Measurements from ENCODE around the gene TMSB4X.
"Not testable (repeated sequence)": the region's sequence is repeated elsewhere in the genome, so short reads cannot be mapped to it uniquely, and the experiment has no call there.

TMSB4X gene

GRCh38 chrX:13014111-13015096, 39.5 kb downstream of the TMSB4X start:
- Histone ChIP-seq H3K4me3 (ENCODE audit: low read length in 2 of 2) (no peak overlapping the region), H3K9me3 (replicated peaks in 1 of 2; ENCODE audit: control insufficient read depth in 2 of 2, insufficient read depth in 1 of 2, low read depth in 1 of 2, low read length in 2 of 2) (no peaks in the 10 kb centered on the region), H3K23ac (ENCODE audit: low read depth, low read length, poor library complexity) (no peak overlapping the region), H4K8ac (ENCODE audit: low read depth, low read length) (no peak overlapping the region), H3K9ac (ENCODE audit: low read depth, low read length, poor library complexity) (no peak overlapping the region), H3K4me1 (ENCODE audit: control insufficient read depth in 2 of 2, insufficient read depth in 1 of 2, low read depth in 1 of 2, low read length in 2 of 2) (peaks cover 0 to 3% of the 10 kb centered on the region in 2 donors), H3K36me3 (replicated peaks in 1 of 2; ENCODE audit: control insufficient read depth in 2 of 2, insufficient read depth in 2 of 2, low read length in 2 of 2) (no peaks in the 10 kb centered on the region), H2BK5ac (ENCODE audit: low read length) (no peak overlapping the region), H3K27ac (replicated peaks; ENCODE audit: low read length) (no peak overlapping the region), H2AK5ac (ENCODE audit: low read depth, low read length) (no peak overlapping the region), H2BK12ac (ENCODE audit: low read length) (no peak overlapping the region), H2BK120ac (ENCODE audit: low read depth, low read length) (no peak overlapping the region), H2BK15ac (ENCODE audit: low read length) (no peak overlapping the region), H3K18ac (ENCODE audit: low read length) (no peak overlapping the region), H3K14ac (ENCODE audit: low read length) (no peak overlapping the region), H3K4me2 (ENCODE audit: insufficient read depth, low read length, poor library complexity, severe bottlenecking) (no peak overlapping the region), H3K79me1 (ENCODE audit: low read depth, low read length) (no peaks in the 10 kb centered on the region), H3K4ac (ENCODE audit: low read length) (no peak overlapping the region), H4K91ac (ENCODE audit: low read depth, low read length, poor library complexity) (no peak overlapping the region), H2AFZ (ENCODE audit: low read length) (no peak overlapping the region), H3K27me3 (ENCODE audit: control insufficient read depth in 3 of 3, insufficient read depth in 3 of 3, low read depth in 1 of 3, low read length in 3 of 3) (no peaks in the 10 kb centered on the region)
- no CpG with 5 or more reads among the region's 7 CpGs for WGBS, 2 donors (ENCODE audit: extremely low coverage in 2 of 2, insufficient read length in 2 of 2, insufficient replicate concordance in 1 of 2)
- DNase-seq (ENCODE audit: low spot score), result no peak

GRCh38 chrX:13015536-13016236, 40.8 kb downstream of the TMSB4X start:
- Histone ChIP-seq H3K14ac (ENCODE audit: low read length) (no peak overlapping the region), H4K8ac (ENCODE audit: low read depth, low read length) (no peak overlapping the region), H3K36me3 (replicated peaks in 1 of 2; ENCODE audit: control insufficient read depth in 2 of 2, insufficient read depth in 2 of 2, low read length in 2 of 2) (no peaks in the 10 kb centered on the region), H2BK5ac (ENCODE audit: low read length) (no peak overlapping the region), H3K4ac (ENCODE audit: low read length) (no peak overlapping the region), H2AFZ (ENCODE audit: low read length) (no peak overlapping the region), H4K91ac (ENCODE audit: low read depth, low read length, poor library complexity) (no peak overlapping the region), H3K27ac (replicated peaks; ENCODE audit: low read length) (no peak overlapping the region), H3K18ac (ENCODE audit: low read length) (no peak overlapping the region), H3K9me3 (replicated peaks in 1 of 2; ENCODE audit: control insufficient read depth in 2 of 2, insufficient read depth in 1 of 2, low read depth in 1 of 2, low read length in 2 of 2) (no peaks in the 10 kb centered on the region), H2BK12ac (ENCODE audit: low read length) (no peak overlapping the region), H3K23ac (ENCODE audit: low read depth, low read length, poor library complexity) (no peak overlapping the region), H3K9ac (ENCODE audit: low read depth, low read length, poor library complexity) (no peak overlapping the region), H2AK5ac (ENCODE audit: low read depth, low read length) (no peak overlapping the region), H2BK120ac (ENCODE audit: low read depth, low read length) (no peak overlapping the region), H3K27me3 (ENCODE audit: control insufficient read depth in 3 of 3, insufficient read depth in 3 of 3, low read depth in 1 of 3, low read length in 3 of 3) (no peaks in the 10 kb centered on the region), H2BK15ac (ENCODE audit: low read length) (no peak overlapping the region), H3K4me3 (ENCODE audit: low read length in 2 of 2) (no peak overlapping the region), H3K79me1 (ENCODE audit: low read depth, low read length) (no peaks in the 10 kb centered on the region), H3K4me2 (ENCODE audit: insufficient read depth, low read length, poor library complexity, severe bottlenecking) (no peak overlapping the region), H3K4me1 (ENCODE audit: control insufficient read depth in 2 of 2, insufficient read depth in 1 of 2, low read depth in 1 of 2, low read length in 2 of 2) (peaks cover 0 to 3% of the 10 kb centered on the region in 2 donors)
- WGBS, 2 donors (ENCODE audit: extremely low coverage in 2 of 2, insufficient read length in 2 of 2, insufficient replicate concordance in 1 of 2), result no CpG with 5 or more reads among the region's 3 CpGs
- DNase-seq (ENCODE audit: low spot score), result no peak

- DNase-seq (ENCODE audit: low spot score); H3K27ac ChIP-seq (replicated peaks; ENCODE audit: low read length): not testable (repeated sequence)
These were observed 41.8 kb downstream of the TMSB4X start for GRCh38 chrX:13016731-13017130.

GRCh38 chrX:13022926-13023325, 48.0 kb downstream of the TMSB4X start:
- H3K36me3 ChIP-seq (replicated peaks in 1 of 2; ENCODE audit: control insufficient read depth in 2 of 2, insufficient read depth in 2 of 2, low read length in 2 of 2), result no peaks in the 10 kb centered on the region

More at GRCh38 chrX:13016731-13017130, 41.8 kb downstream of the TMSB4X start:
- not testable (repeated sequence) for H3K4me3 ChIP-seq (ENCODE audit: low read length in 2 of 2); H4K8ac ChIP-seq (ENCODE audit: low read depth, low read length); H3K4me2 ChIP-seq (ENCODE audit: insufficient read depth, low read length, poor library complexity, severe bottlenecking); H3K4me1 ChIP-seq (ENCODE audit: control insufficient read depth in 2 of 2, insufficient read depth in 1 of 2, low read depth in 1 of 2, low read length in 2 of 2); H3K4ac ChIP-seq (ENCODE audit: low read length); H2BK12ac ChIP-seq (ENCODE audit: low read length); H4K91ac ChIP-seq (ENCODE audit: low read depth, low read length, poor library complexity); H3K14ac ChIP-seq (ENCODE audit: low read length); H3K27me3 ChIP-seq (ENCODE audit: control insufficient read depth in 3 of 3, insufficient read depth in 3 of 3, low read depth in 1 of 3, low read length in 3 of 3); H2BK120ac ChIP-seq (ENCODE audit: low read depth, low read length); H3K23ac ChIP-seq (ENCODE audit: low read depth, low read length, poor library complexity); H3K9ac ChIP-seq (ENCODE audit: low read depth, low read length, poor library complexity); H2AK5ac ChIP-seq (ENCODE audit: low read depth, low read length); H2AFZ ChIP-seq (ENCODE audit: low read length); H3K18ac ChIP-seq (ENCODE audit: low read length); H2BK5ac ChIP-seq (ENCODE audit: low read length); H3K9me3 ChIP-seq (replicated peaks in 1 of 2; ENCODE audit: control insufficient read depth in 2 of 2, insufficient read depth in 1 of 2, low read depth in 1 of 2, low read length in 2 of 2); H2BK15ac ChIP-seq (ENCODE audit: low read length); H3K79me1 ChIP-seq (ENCODE audit: low read depth, low read length); H3K36me3 ChIP-seq (replicated peaks in 1 of 2; ENCODE audit: control insufficient read depth in 2 of 2, insufficient read depth in 2 of 2, low read length in 2 of 2)
- WGBS, 2 donors (ENCODE audit: extremely low coverage in 2 of 2, insufficient read length in 2 of 2, insufficient replicate concordance in 1 of 2), result no CpG with 5 or more reads among the region's 6 CpGs

More at GRCh38 chrX:13022926-13023325, 48.0 kb downstream of the TMSB4X start:
- no peaks in the 10 kb centered on the region for H3K9me3 ChIP-seq (replicated peaks in 1 of 2; ENCODE audit: control insufficient read depth in 2 of 2, insufficient read depth in 1 of 2, low read depth in 1 of 2, low read length in 2 of 2)
- H3K4ac ChIP-seq (ENCODE audit: low read length), result no peak overlapping the region
- no peak overlapping the region for H3K27ac ChIP-seq (replicated peaks; ENCODE audit: low read length)
- H2BK5ac ChIP-seq (ENCODE audit: low read length), result no peak overlapping the region
- DNase-seq (ENCODE audit: low spot score), result no peak
- H3K4me3 ChIP-seq (ENCODE audit: low read length in 2 of 2), result no peak overlapping the region
- H2BK12ac ChIP-seq (ENCODE audit: low read length), result no peak overlapping the region
- H3K4me2 ChIP-seq (ENCODE audit: insufficient read depth, low read length, poor library complexity, severe bottlenecking), result no peak overlapping the region
- H4K91ac ChIP-seq (ENCODE audit: low read depth, low read length, poor library complexity), result no peak overlapping the region
- H3K23ac ChIP-seq (ENCODE audit: low read depth, low read length, poor library complexity), result no peak overlapping the region
- no peaks in the 10 kb centered on the region for H3K27me3 ChIP-seq (ENCODE audit: control insufficient read depth in 3 of 3, insufficient read depth in 3 of 3, low read depth in 1 of 3, low read length in 3 of 3)
- H2BK15ac ChIP-seq (ENCODE audit: low read length), result no peak overlapping the region
- no peak overlapping the region for H3K18ac ChIP-seq (ENCODE audit: low read length)
- H3K4me1 ChIP-seq (ENCODE audit: control insufficient read depth in 2 of 2, insufficient read depth in 1 of 2, low read depth in 1 of 2, low read length in 2 of 2), result peaks cover 2 to 3% of the 10 kb centered on the region in 2 donors
- no peak overlapping the region for H3K9ac ChIP-seq (ENCODE audit: low read depth, low read length, poor library complexity)
- H3K79me1 ChIP-seq (ENCODE audit: low read depth, low read length), result no peaks in the 10 kb centered on the region
- H2AK5ac ChIP-seq (ENCODE audit: low read depth, low read length), result no peak overlapping the region
- no CpG with 5 or more reads among the region's 2 CpGs for WGBS, 2 donors (ENCODE audit: extremely low coverage in 2 of 2, insufficient read length in 2 of 2, insufficient replicate concordance in 1 of 2)
- H2AFZ ChIP-seq (ENCODE audit: low read length), result peak overlapping the region; percentile 47
- no peak overlapping the region for H2BK120ac ChIP-seq (ENCODE audit: low read depth, low read length)
- no peak overlapping the region for H4K8ac ChIP-seq (ENCODE audit: low read depth, low read length)
- no peak overlapping the region for H3K14ac ChIP-seq (ENCODE audit: low read length)

All from neuronal stem cell (in vitro differentiated cells).